A549 (cell line): ENCODE results near the gene SLC25A11.

Experiments
- BHLHE40 ChIP-seq: IDR thresholded peaks from 2 replicates; pipeline ENCODE4 v1.6.1; 2012; ENCODE audit warnings: low read depth, low read length, inconsistent platforms
- CHD2 ChIP-seq: fragments of 150-350 bp; IDR thresholded peaks from 2 replicates; pipeline ENCODE4 v1.6.1; 2014; ENCODE audit warnings: low read length; ENCODE audit not compliant: partially characterized antibody
- EP300 ChIP-seq, 2 experiments: fragments of >200 bp; sonication (Bioruptor Twin); formaldehyde crosslinking; IDR thresholded peaks; 2 replicates in 1 of 2; 3 replicates in 1 of 2; pipeline ENCODE4 v1.6.1; 2016 to 2017
- FOSL2 ChIP-seq, 2 experiments: fragments of 450-650 bp in 1 of 2; fragments of >200 bp in 1 of 2; sonication (Bioruptor Twin) in 1 of 2; formaldehyde crosslinking; IDR thresholded peaks; 2 replicates each; pipeline versions ENCODE4 v1.5.0 to v1.6.1; 2016 to 2020; ENCODE audit warnings: mild to moderate bottlenecking in 1 of 2, moderate library complexity in 1 of 2
- RFX5 ChIP-seq: fragments of 450-650 bp; IDR thresholded peaks from 2 replicates; pipeline ENCODE4 v1.7.1; 2014; ENCODE audit warnings: antibody characterized with exemption, mild to moderate bottlenecking, moderate library complexity
- SMC3 ChIP-seq: fragments of >200 bp; sonication (Bioruptor Twin); formaldehyde crosslinking; IDR thresholded peaks from 3 replicates; pipeline ENCODE4 v1.6.1; 2018; ENCODE audit warnings: inconsistent platforms
- TF ChIP-seq, protein P1 (sequence below): fragments of 200-600 bp; sonication (generic); IDR thresholded peaks from 2 replicates; pipeline ENCODE4 v1.6.1; 2016; ENCODE audit warnings: antibody characterized with exemption, mild to moderate bottlenecking, moderate library complexity
- TF ChIP-seq, protein P2 (sequence below): fragments of >200 bp; sonication (Bioruptor Twin); formaldehyde crosslinking; IDR thresholded peaks from 3 replicates; pipeline ENCODE4 v1.5.1; 2016
- TF ChIP-seq, protein P3 (sequence below): fragments of >200 bp; sonication (Bioruptor Twin); formaldehyde crosslinking; IDR thresholded peaks from 3 replicates; pipeline ENCODE4 v1.6.1; 2016
- TF ChIP-seq, protein P4 (sequence below): fragments of 250-450 bp; sonication (Bioruptor Pico); IDR thresholded peaks from 2 replicates; pipeline ENCODE4 v1.5.0; 2020; ENCODE audit warnings: low read depth, mild to moderate bottlenecking, moderate library complexity

DNA sequence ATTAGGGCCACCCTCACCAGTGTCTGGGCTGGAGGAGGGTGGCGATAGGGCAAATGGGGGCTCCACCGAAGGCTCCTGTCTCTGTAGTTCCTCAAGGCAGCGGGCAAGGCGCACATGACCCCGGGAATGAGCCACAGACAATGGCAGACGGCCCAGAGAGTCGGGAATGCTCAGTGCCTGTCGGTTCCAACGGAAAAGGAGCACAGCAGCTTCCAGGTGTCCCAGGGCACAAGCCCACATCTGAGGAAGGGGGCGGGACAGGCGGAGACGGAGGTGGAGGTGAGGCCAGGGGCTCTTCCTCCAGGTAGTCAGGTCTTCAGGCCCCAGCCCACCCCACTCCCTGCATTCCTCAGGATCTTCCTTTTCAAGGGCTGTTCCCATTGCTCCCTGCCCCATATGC is 32.9 kb upstream of the SLC25A11 start:
- TF ChIP-seq RFX5 (no peak), EP300 (IDR thresholded peaks at IDR 0.05) (no peak), BHLHE40 (no peak), CHD2 (no peak), SMC3 (no peak), FOSL2 (IDR thresholded peaks at IDR 0.05) (no peak), FOSL2 (CRISPR knock-in tag; IDR thresholded peaks at IDR 0.05) (no peak)
- TF ChIP-seq, protein P1, sequence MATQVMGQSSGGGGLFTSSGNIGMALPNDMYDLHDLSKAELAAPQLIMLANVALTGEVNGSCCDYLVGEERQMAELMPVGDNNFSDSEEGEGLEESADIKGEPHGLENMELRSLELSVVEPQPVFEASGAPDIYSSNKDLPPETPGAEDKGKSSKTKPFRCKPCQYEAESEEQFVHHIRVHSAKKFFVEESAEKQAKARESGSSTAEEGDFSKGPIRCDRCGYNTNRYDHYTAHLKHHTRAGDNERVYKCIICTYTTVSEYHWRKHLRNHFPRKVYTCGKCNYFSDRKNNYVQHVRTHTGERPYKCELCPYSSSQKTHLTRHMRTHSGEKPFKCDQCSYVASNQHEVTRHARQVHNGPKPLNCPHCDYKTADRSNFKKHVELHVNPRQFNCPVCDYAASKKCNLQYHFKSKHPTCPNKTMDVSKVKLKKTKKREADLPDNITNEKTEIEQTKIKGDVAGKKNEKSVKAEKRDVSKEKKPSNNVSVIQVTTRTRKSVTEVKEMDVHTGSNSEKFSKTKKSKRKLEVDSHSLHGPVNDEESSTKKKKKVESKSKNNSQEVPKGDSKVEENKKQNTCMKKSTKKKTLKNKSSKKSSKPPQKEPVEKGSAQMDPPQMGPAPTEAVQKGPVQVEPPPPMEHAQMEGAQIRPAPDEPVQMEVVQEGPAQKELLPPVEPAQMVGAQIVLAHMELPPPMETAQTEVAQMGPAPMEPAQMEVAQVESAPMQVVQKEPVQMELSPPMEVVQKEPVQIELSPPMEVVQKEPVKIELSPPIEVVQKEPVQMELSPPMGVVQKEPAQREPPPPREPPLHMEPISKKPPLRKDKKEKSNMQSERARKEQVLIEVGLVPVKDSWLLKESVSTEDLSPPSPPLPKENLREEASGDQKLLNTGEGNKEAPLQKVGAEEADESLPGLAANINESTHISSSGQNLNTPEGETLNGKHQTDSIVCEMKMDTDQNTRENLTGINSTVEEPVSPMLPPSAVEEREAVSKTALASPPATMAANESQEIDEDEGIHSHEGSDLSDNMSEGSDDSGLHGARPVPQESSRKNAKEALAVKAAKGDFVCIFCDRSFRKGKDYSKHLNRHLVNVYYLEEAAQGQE = no peak
- TF ChIP-seq, protein P2, sequence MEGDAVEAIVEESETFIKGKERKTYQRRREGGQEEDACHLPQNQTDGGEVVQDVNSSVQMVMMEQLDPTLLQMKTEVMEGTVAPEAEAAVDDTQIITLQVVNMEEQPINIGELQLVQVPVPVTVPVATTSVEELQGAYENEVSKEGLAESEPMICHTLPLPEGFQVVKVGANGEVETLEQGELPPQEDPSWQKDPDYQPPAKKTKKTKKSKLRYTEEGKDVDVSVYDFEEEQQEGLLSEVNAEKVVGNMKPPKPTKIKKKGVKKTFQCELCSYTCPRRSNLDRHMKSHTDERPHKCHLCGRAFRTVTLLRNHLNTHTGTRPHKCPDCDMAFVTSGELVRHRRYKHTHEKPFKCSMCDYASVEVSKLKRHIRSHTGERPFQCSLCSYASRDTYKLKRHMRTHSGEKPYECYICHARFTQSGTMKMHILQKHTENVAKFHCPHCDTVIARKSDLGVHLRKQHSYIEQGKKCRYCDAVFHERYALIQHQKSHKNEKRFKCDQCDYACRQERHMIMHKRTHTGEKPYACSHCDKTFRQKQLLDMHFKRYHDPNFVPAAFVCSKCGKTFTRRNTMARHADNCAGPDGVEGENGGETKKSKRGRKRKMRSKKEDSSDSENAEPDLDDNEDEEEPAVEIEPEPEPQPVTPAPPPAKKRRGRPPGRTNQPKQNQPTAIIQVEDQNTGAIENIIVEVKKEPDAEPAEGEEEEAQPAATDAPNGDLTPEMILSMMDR = no peak
- TF ChIP-seq, protein P3, sequence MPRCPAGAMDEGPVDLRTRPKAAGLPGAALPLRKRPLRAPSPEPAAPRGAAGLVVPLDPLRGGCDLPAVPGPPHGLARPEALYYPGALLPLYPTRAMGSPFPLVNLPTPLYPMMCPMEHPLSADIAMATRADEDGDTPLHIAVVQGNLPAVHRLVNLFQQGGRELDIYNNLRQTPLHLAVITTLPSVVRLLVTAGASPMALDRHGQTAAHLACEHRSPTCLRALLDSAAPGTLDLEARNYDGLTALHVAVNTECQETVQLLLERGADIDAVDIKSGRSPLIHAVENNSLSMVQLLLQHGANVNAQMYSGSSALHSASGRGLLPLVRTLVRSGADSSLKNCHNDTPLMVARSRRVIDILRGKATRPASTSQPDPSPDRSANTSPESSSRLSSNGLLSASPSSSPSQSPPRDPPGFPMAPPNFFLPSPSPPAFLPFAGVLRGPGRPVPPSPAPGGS = no peak
- TF ChIP-seq, protein P4, sequence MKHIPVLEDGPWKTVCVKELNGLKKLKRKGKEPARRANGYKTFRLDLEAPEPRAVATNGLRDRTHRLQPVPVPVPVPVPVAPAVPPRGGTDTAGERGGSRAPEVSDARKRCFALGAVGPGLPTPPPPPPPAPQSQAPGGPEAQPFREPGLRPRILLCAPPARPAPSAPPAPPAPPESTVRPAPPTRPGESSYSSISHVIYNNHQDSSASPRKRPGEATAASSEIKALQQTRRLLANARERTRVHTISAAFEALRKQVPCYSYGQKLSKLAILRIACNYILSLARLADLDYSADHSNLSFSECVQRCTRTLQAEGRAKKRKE = no peak
